IPS DF 4.7 (cell line): ENCODE measurements around the gene GLYR1.
A peak's percentile ranks its signal among the peaks of the same experiment; 100 is the strongest.

Experiments
- DNase-seq: peaks from one replicate; pipeline ENCODE4 v3.0.0-alpha.2; 2013; ENCODE audit warnings: low spot score; ENCODE audit errors: extremely low read depth

Gene GLYR1

DNA sequence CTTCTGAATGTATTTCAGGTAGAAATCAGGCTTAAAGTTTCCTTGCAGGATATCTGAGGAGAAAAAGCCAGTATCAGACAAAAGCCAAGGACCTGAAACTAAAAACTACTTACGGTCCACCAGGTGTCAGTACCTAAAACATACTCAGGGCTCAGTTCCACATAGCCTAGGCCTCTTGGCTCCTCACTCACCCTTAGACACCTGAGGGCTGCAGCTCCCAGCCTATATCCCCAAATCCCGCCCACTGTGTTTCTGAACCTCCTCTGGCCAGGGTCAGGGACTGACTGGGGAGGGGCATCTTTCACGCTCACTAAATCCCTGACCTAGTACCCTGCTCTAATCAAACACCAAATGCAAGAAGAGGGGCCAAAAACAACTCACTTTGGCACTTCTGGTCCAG is 35.8 kb downstream of the GLYR1 start:
- no peak for DNase-seq

GRCh38 chr16:4806280-4806679 is 40.8 kb downstream of the GLYR1 start:
- DNase-seq: no peak

GRCh38 chr16:4805231-4805630 is 41.9 kb downstream of the GLYR1 start:
- no peak for DNase-seq

- DNase-seq: no peak
Observed at GRCh38 chr16:4803898-4804762, 43.0 kb downstream of the GLYR1 start.

DNA sequence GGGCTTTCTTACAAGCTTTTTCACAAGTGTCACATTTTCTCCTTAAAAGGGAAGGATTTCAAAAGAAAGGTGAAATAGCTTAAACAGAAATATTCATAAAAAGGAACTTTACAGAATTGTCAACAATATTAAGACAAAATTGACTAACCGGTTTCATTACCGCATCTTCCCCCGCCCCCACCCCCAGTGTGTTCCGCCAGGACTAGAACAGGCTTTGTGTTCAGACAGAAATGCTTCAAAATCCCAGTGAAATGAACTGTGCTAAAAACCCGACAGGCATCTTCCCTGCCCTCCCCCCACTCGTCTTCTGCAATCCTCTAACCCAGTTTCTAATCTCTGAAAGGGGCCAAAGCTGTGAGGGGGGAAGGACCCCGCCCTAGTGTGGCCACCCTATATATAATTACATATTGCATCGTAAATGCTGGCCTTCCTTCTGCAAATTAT is 43.7 kb downstream of the GLYR1 start:
- no peak for DNase-seq

GRCh38 chr16:4802659-4803287 is 44.3 kb downstream of the GLYR1 start:
- DNase-seq: peak; percentile 60

- no peak for DNase-seq
Observed at GRCh38 chr16:4801962-4802658, 45.0 kb downstream of the GLYR1 start, which contains the start of gene ROGDI. Gene ROGDI, minus strand, starts transcription at chr16:4802633. Its CDS starts 62 bp downstream, at chr16:4802571.

DNA sequence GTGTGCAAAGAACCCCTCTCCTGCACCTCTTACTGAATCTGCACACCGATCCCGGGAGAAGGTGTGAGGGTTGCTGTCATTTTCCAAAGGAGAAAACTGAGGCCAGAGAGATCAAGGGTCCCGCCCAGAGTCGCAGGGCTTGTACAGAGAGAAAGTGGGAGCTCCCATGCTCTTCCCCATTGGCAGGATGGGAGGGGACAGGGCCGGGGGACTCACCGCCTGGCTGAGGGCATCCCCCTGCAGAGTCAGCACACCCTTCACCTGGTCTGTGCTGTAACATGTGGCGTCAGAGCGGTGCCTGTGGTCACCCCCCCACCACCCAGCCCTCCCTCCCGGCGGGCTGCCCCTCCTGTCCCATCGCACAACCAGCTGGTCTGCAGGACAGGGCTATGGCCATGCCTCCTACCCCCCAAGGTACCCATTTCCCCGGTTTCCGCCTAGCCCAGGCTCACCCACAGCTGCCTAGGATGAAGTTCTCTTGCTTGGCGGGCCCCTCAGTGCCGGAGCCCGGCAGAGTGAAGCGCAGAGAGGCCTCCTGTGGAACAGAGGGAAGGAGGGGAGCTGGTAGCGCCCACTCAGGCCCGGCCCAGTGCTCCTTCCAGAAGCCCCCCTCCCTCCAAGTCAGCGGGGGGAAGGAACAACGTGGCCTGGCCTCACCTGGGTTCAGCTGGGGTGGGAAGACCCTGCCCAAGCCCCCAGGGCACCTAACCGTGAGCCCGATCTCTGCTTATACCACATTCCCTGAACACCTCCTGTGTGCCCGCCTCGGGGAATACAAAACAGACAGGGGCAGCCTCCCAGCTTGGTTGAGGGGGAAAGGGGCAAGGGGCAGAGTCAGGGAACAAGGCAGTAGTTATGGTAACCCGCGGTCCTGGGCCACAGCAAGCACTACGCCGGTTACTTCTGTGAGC is 45.8 kb downstream of the GLYR1 start:
- DNase-seq: no peak

DNA sequence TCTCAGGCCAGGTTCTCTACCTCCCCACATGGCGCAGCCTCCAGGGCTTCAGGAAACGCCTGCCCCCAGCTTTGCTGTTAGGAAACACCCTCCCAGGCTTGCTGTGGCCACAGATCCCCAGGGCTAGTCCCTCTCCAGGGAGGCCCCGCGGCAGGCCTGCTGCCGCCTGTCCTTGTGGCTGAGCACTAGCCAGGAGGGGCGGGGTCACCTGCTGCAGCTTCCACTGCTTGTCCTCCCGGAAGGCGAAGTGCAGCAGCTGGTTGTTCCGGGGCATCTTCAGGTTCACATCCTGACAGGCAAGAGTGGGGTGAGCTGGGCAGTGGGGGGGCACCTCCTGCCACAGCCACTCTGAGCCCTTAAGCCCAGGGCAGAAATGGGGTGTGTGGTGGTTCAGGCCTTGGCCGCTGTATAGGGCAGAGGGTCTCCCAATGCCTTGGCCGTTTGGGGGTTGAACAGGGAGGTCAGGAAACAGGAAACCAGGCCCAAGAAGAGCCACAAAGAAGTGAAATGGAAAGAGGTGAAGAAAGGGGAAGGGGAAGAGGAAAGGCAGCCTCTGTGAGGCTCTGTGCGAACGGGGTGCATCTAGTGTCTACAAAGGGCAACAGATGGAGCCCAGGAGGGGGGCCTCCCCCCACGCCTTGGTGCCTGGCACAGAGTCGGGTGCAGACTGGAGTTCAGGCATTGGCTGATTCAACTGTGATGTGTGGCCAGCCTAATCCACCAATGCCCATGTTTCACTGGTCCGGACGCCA is 46.6 kb downstream of the GLYR1 start:
- DNase-seq: no peak

GRCh38 chr16:4799171-4799855 is 47.8 kb downstream of the GLYR1 start:
- DNase-seq: no peak

- DNase-seq: no peak
Observed at GRCh38 chr16:4798456-4798855, 48.6 kb downstream of the GLYR1 start.

DNA sequence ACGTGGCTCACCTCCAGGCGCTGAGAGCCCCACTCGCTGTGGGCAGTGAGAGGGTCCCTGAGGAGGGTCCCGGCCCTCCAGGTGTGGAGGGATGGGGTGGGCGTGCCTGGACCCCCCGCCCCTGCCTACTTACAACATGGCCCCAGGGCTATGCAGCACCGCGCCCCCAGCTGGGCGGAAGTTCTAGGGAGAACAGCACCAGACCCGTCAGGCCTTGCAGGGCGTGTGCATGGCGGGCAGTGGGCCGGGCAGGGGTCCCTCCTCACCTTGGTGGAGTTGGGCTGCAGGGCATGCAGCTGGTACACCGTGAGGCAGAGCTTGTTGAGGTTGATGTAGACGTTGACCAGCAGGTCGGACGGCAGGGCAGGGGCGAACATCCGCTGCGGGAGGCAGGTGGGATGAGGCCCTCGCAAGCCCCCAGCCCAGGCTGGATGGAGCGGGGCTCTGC is 49.3 kb downstream of the GLYR1 start:
- no peak for DNase-seq

GRCh38 chr16:4796982-4797804 is 49.9 kb downstream of the GLYR1 start:
- no peak for DNase-seq

DNA sequence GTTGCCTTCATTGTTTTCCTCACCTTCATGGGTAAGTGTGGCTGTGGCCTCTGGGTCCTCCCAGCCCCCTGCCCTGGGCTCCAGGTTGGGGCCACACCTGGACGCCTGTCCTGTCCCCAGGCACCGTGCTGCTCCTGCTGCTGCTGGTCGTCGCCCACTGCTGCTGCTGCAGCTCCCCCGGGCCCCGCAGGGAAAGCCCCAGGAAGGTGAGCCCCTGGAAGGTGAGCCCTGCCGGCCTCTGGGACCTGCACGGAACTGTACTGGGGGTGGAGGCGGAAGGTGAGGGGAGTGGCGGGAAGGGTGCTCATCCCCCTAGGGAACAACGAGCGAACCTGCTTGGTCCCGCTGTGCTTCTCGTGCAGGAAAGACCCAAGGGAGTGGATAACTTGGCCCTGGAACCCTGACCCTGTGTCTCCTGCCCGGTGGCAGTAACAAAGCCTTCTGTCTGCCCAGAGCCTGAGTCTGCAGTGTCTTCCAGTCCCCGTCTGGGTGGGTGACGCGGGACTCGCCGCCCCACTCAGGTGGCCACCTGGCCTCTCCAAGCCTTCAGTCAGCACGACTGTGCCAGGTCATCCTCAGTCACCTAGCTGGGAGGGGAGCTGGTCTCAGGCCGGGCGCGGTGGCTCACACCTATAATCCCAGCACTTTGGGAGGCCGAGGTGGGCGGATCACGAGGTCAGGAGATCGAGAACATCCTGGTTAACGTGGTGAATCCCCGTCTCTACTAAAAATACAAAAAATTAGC is 51.1 kb downstream of the GLYR1 start:
- no peak for DNase-seq

DNA sequence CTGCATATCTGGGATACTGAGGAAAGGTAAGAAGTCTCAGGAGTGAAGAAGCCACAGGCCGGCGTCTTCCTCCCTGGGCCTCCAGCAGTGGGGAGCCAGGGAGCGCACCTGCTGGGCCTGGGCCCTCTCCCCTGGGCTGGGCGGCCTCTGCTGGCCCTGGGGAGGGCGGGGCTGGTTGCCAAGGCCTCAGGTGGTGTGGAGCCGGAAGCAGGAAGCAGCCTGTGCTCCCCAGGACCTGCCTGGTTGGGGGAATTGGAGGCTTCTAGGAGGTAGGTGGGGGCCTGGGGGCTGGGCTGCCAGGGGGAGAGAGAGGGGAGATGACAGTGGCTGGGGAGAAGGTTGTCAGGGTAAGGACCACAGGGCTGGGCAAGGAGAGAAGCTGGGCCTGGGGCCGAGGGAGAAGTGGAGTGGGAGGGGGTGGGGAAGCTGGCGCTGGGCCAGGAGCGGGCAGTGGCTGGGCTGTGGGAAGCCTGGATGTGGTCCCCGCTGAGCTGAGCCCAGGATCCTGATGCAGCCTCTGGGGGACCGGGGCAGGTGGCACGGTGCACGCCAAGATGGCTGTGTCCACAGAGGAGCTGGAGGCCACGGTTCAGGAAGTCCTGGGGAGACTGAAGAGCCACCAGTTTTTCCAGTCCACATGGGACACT is 51.8 kb downstream of the GLYR1 start, which contains the start of gene SMIM22:
SMIM22 (plus strand) TSS at position 189 of the 647 bp plus-strand sequence; CDS start at position 555, 366 bp downstream.
- no peak for DNase-seq

DNA sequence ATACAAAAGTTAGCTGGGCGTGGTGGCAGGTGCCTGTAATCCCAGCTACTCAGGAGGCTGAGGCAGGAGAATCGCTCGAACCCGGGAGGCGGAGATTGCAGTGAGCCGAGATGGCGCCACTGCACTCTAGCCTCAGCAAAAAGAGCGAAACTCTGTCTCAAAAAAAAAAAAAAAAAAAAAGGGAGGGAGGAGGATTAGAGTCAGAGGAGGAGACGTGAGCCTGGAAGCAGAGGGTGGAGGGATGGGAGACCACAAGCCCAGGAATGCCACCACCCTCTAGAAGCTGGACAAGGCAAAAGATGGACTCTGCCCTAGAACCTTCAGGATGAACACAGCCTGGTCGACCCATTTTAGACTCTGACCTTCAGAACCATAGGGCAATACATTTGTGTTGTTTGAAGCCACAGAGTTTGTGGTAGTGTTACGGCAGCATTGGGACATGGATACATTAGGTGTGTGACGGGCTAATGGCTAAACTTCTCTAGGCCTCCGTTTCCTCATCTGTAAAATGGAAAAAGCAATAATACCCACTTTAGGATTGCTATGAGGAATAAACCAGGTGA is 54.1 kb downstream of the GLYR1 start:
- DNase-seq: no peak

- no peak for DNase-seq
Observed at GRCh38 chr16:4790871-4791270, 56.2 kb downstream of the GLYR1 start.
